Progenitor cell of endocrine pancreas (in vitro differentiated cells): ENCODE measurements around the gene EDIL3. TPM values are rescaled to one million over a fixed set of nuclear protein-coding genes. Genes with fewer than 3 reads are reported as not detected.

ENCODE experiments used
- DNase-seq: peaks from one replicate; pipeline ENCODE4 v3.0.0; 2021; ENCODE audit warnings: low spot score; ENCODE audit not compliant: unreplicated experiment
- H3K27ac Mint-ChIP-seq: 2 replicates; pipeline ENCODE4 v1.8.0; 2021; ENCODE audit warnings: mild to moderate bottlenecking, moderate library complexity, mixed read lengths
- H3K27me3 Mint-ChIP-seq: 2 replicates; pipeline ENCODE4 v1.8.0; 2021; ENCODE audit warnings: mixed read lengths
- H3K36me3 Mint-ChIP-seq: 2 replicates; pipeline ENCODE4 v1.8.0; 2022; ENCODE audit warnings: mixed read lengths; ENCODE audit not compliant: insufficient read depth
- H3K4me1 Mint-ChIP-seq: 2 replicates; pipeline ENCODE4 v1.8.0; 2021; ENCODE audit warnings: low read depth, mixed read lengths
- H3K4me3 Mint-ChIP-seq: 2 replicates; pipeline ENCODE4 v1.8.0; 2021; ENCODE audit warnings: low read depth, mild to moderate bottlenecking, moderate library complexity, mixed read lengths
- H3K9me3 Mint-ChIP-seq: 2 replicates; pipeline ENCODE4 v1.8.0; 2021; ENCODE audit warnings: low read depth, mixed read lengths
- total RNA-seq: library from RNA; stranded (reverse); gene quantifications from 2 replicates; pipeline ENCODE4 v1.2.1, GENCODE V29; 2021
- TF ChIP-seq, protein P1 (sequence below): fragments of 200-600 bp; sonication (generic); IDR thresholded peaks from one replicate; pipeline ENCODE4 v1.5.0; 2021; ENCODE audit warnings: antibody characterized with exemption, mild to moderate bottlenecking; ENCODE audit not compliant: unreplicated experiment

EDIL3 gene
- total RNA-seq, 1 donor from 2014 or later: 4.8 TPM

DNA sequence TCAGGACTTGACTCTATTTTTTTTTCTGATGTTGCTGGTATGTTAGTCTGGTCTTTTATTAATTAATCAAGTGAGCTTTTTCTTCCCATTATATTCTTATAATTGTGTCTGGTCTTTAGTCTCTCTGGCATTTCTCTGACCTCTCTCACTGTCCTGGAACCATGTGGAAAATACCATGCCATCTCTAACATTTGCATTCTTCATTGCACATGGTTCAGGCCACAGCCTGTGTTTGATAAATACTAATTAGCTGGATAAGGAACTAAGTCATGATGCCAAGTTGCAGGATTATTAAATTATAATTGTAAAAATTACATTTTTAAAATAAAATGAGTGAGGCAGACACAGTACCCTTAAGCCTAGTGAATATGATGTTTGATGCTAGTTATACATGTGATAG lies 155.6 kb downstream of the EDIL3 start:
- H3K4me3 Mint-ChIP-seq: no peak overlapping the region
- DNase-seq: no peak
- H3K4me1 Mint-ChIP-seq: peaks cover 3% of the 10 kb centered on the region
- no peaks in the 10 kb centered on the region for H3K27me3 Mint-ChIP-seq
- no peaks in the 10 kb centered on the region for H3K9me3 Mint-ChIP-seq
- no peak overlapping the region for H3K27ac Mint-ChIP-seq
- TF ChIP-seq, protein P1, sequence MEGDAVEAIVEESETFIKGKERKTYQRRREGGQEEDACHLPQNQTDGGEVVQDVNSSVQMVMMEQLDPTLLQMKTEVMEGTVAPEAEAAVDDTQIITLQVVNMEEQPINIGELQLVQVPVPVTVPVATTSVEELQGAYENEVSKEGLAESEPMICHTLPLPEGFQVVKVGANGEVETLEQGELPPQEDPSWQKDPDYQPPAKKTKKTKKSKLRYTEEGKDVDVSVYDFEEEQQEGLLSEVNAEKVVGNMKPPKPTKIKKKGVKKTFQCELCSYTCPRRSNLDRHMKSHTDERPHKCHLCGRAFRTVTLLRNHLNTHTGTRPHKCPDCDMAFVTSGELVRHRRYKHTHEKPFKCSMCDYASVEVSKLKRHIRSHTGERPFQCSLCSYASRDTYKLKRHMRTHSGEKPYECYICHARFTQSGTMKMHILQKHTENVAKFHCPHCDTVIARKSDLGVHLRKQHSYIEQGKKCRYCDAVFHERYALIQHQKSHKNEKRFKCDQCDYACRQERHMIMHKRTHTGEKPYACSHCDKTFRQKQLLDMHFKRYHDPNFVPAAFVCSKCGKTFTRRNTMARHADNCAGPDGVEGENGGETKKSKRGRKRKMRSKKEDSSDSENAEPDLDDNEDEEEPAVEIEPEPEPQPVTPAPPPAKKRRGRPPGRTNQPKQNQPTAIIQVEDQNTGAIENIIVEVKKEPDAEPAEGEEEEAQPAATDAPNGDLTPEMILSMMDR: no peak
- no peaks in the 10 kb centered on the region for H3K36me3 Mint-ChIP-seq

DNA sequence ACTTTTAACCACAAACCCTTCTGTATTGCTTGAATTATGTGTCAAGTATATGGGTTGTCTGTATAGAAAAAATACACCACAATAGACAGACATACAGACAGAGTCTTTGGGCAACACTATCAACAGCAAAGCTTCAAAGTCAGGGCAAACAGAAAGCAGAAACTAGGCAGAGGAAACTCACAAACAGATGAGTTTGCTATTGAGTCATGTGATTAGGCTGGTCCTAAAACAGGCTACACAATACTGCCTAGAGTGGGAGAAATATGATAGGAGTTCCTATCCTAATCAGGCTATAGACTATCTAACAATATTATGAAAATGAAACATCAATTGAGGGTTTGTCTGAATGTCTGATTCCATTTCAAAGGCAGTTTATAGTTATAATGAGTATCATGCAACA lies 156.4 kb downstream of the EDIL3 start:
- H3K36me3 Mint-ChIP-seq: no peaks in the 10 kb centered on the region
- no peak for DNase-seq
- no peak overlapping the region for H3K4me3 Mint-ChIP-seq
- TF ChIP-seq, protein P1: no peak
- no peak overlapping the region for H3K27ac Mint-ChIP-seq
- no peaks in the 10 kb centered on the region for H3K9me3 Mint-ChIP-seq
- peaks cover 3% of the 10 kb centered on the region for H3K4me1 Mint-ChIP-seq
- H3K27me3 Mint-ChIP-seq: no peaks in the 10 kb centered on the region

GRCh38 chr5:84227236-84227635 lies 157.4 kb downstream of the EDIL3 start:
- H3K4me1 Mint-ChIP-seq: peaks cover 3% of the 10 kb centered on the region
- H3K27ac Mint-ChIP-seq: no peak overlapping the region
- H3K9me3 Mint-ChIP-seq: no peaks in the 10 kb centered on the region
- TF ChIP-seq, protein P1: no peak
- H3K36me3 Mint-ChIP-seq: no peaks in the 10 kb centered on the region
- H3K4me3 Mint-ChIP-seq: no peak overlapping the region
- no peaks in the 10 kb centered on the region for H3K27me3 Mint-ChIP-seq
- DNase-seq: no peak

- Mint-ChIP-seq H3K4me3 (no peak overlapping the region), H3K9me3 (peaks cover 3% of the 10 kb centered on the region), H3K27me3 (no peaks in the 10 kb centered on the region), H3K36me3 (no peaks in the 10 kb centered on the region), H3K4me1 (no peaks in the 10 kb centered on the region), H3K27ac (no peak overlapping the region)
- TF ChIP-seq, protein P1: no peak
- no peak for DNase-seq
Observed at GRCh38 chr5:84218546-84218945, 166.1 kb downstream of the EDIL3 start.

GRCh38 chr5:84215521-84215920 lies 169.2 kb downstream of the EDIL3 start:
- Mint-ChIP-seq H3K27me3 (no peaks in the 10 kb centered on the region), H3K9me3 (peaks cover 3% of the 10 kb centered on the region), H3K4me3 (no peak overlapping the region), H3K4me1 (peaks cover 2% of the 10 kb centered on the region), H3K27ac (no peak overlapping the region), H3K36me3 (no peaks in the 10 kb centered on the region)
- no peak for DNase-seq
- TF ChIP-seq, protein P1: no peak

- Mint-ChIP-seq H3K27me3 (no peaks in the 10 kb centered on the region), H3K9me3 (no peaks in the 10 kb centered on the region), H3K4me3 (no peak overlapping the region), H3K4me1 (peaks cover 2% of the 10 kb centered on the region), H3K36me3 (no peaks in the 10 kb centered on the region), H3K27ac (no peak overlapping the region)
- TF ChIP-seq, protein P1: no peak
- no peak for DNase-seq
Observed at GRCh38 chr5:84213861-84214260, 170.8 kb downstream of the EDIL3 start.
